ENCODE data around the gene TEKT2. TPM values are rescaled to one million over a fixed set of nuclear protein-coding genes. Genes with fewer than 3 reads are reported as not detected.

TEKT2 gene
- total RNA-seq, 2 experiments from 2014 or later: 0.22 to 0.33 TPM

GRCh38 chr1:36094621-36095061, 10.7 kb downstream of the TEKT2 start:
- Histone ChIP-seq H3K9me3 (ENCODE audit: control insufficient read depth in 1 of 2, insufficient read depth in 1 of 2, low read length in 2 of 2) (no peaks in the 10 kb centered on the region), H3K36me3 (ENCODE audit: insufficient read depth, low read length) (peaks cover 53% of the 10 kb centered on the region), H3K27ac (ENCODE audit: low read depth in 1 of 2, low read length in 2 of 2) (no peak overlapping the region), H3K4me3 (ENCODE audit: low read length) (no peak overlapping the region), H3K4me1 (ENCODE audit: insufficient read depth, low read length) (peaks cover 38% of the 10 kb centered on the region), H3K27me3 (ENCODE audit: control insufficient read depth in 1 of 2, insufficient read depth in 2 of 2, low read length in 2 of 2) (no peaks in the 10 kb centered on the region)
- no peak overlapping the region for H3K4me3 Mint-ChIP-seq
- TF ChIP-seq CTCF (IDR thresholded peaks at IDR 0.05): no peak
- peak in 2 of 14 experiments; percentile 5 to 17 for DNase-seq
- POLR2A ChIA-PET: no interaction called here
- no peak overlapping the region for H3K27ac Mint-ChIP-seq
- H3K4me1 Mint-ChIP-seq (ENCODE audit: low read depth): peaks cover 16% of the 10 kb centered on the region
- no peak for ATAC-seq (ENCODE audit: poor library complexity)
- intact Hi-C loops (cut with DNase I, micrococcal nuclease): loop anchor here in 1 of 2 experiments (10.0 kb wide), 1 partner anchor 1340 kb away; no protein-coding TSS in a partner anchor
- H3K9me3 Mint-ChIP-seq: no peaks in the 10 kb centered on the region
- CTCF ChIA-PET: interaction anchor here (1.2 kb wide), 1 partner anchor 191 kb away, joined by 3 read pairs; no protein-coding TSS in a partner anchor
- H3K36me3 Mint-ChIP-seq (ENCODE audit: low read depth): peaks cover 52% of the 10 kb centered on the region
- H3K27me3 Mint-ChIP-seq: no peaks in the 10 kb centered on the region

GRCh38 chr1:36095760-36096405, 12.0 kb downstream of the TEKT2 start:
- no peaks in the 10 kb centered on the region for H3K27me3 ChIP-seq (ENCODE audit: control insufficient read depth in 1 of 2, insufficient read depth in 2 of 2, low read length in 2 of 2)
- ChIA-PET CTCF (interaction anchor here (1.2 kb wide), 1 partner anchor 190 kb away, joined by 6 read pairs; no protein-coding TSS in a partner anchor), POLR2A (interaction anchor here (1.4 kb wide), 1 partner anchor 190 kb away, joined by 5 read pairs; no protein-coding TSS in a partner anchor)
- Mint-ChIP-seq H3K27ac (no peak overlapping the region), H3K4me1 (ENCODE audit: low read depth) (peaks cover 10% of the 10 kb centered on the region), H3K27me3 (no peaks in the 10 kb centered on the region), H3K36me3 (ENCODE audit: low read depth) (peaks cover 44% of the 10 kb centered on the region), H3K9me3 (no peaks in the 10 kb centered on the region), H3K4me3 (no peak overlapping the region)
- ATAC-seq (ENCODE audit: poor library complexity): no peak
- no peak for TF ChIP-seq CTCF (IDR thresholded peaks at IDR 0.05)
- H3K9me3 ChIP-seq (ENCODE audit: control insufficient read depth in 1 of 2, insufficient read depth in 1 of 2, low read length in 2 of 2): no peaks in the 10 kb centered on the region
- H3K36me3 ChIP-seq (ENCODE audit: insufficient read depth, low read length): peaks cover 53% of the 10 kb centered on the region
- no peak overlapping the region for H3K4me3 ChIP-seq (ENCODE audit: low read length)
- intact Hi-C loops (cut with DNase I, micrococcal nuclease): loop anchor here in 1 of 2 experiments (10.0 kb wide), 1 partner anchor 1339 kb away; no protein-coding TSS in a partner anchor
- no peak overlapping the region for H3K27ac ChIP-seq (ENCODE audit: low read depth in 1 of 2, low read length in 2 of 2)
- H3K4me1 ChIP-seq (ENCODE audit: insufficient read depth, low read length): peaks cover 30% of the 10 kb centered on the region
- peak in 1 of 14 experiments; percentile 30 for DNase-seq

- ATAC-seq (ENCODE audit: poor library complexity) (no peak), DNase-seq (peak in 1 of 14 experiments; percentile 35)
- H3K4me3 Mint-ChIP-seq: no peak overlapping the region
- peaks cover 6% of the 10 kb centered on the region for H3K4me1 Mint-ChIP-seq (ENCODE audit: low read depth)
- H3K36me3 Mint-ChIP-seq (ENCODE audit: low read depth): peaks cover 39% of the 10 kb centered on the region
- POLR2A ChIA-PET: interaction anchor here (1.4 kb wide), 1 partner anchor 189 kb away, joined by 5 read pairs; no protein-coding TSS in a partner anchor
- no peaks in the 10 kb centered on the region for H3K27me3 Mint-ChIP-seq
- TF ChIP-seq CTCF (IDR thresholded peaks at IDR 0.05): no peak
- intact Hi-C loops (cut with DNase I, micrococcal nuclease): loop anchor here in 1 of 2 experiments (10.0 kb wide), 1 partner anchor 1338 kb away; no protein-coding TSS in a partner anchor
- H3K27ac Mint-ChIP-seq: no peak overlapping the region
- CTCF ChIA-PET: interaction anchor here (1.2 kb wide), 1 partner anchor 189 kb away, joined by 6 read pairs; no protein-coding TSS in a partner anchor
- no peaks in the 10 kb centered on the region for H3K27me3 ChIP-seq (ENCODE audit: control insufficient read depth in 1 of 2, insufficient read depth in 2 of 2, low read length in 2 of 2)
- H3K4me1 ChIP-seq (ENCODE audit: insufficient read depth, low read length): peaks cover 22% of the 10 kb centered on the region
- no peak overlapping the region for H3K4me3 ChIP-seq (ENCODE audit: low read length)
- H3K27ac ChIP-seq (ENCODE audit: low read depth in 1 of 2, low read length in 2 of 2): no peak overlapping the region
- H3K36me3 ChIP-seq (ENCODE audit: insufficient read depth, low read length): peaks cover 45% of the 10 kb centered on the region
- H3K9me3 Mint-ChIP-seq: no peaks in the 10 kb centered on the region
- no peaks in the 10 kb centered on the region for H3K9me3 ChIP-seq (ENCODE audit: control insufficient read depth in 1 of 2, insufficient read depth in 1 of 2, low read length in 2 of 2)
Measured at GRCh38 chr1:36096500-36097432, 12.9 kb downstream of the TEKT2 start.

All from CD4-positive, alpha-beta T cell (primary cell).